IMR-90 (cell line): ENCODE results near the gene PIGM. TPM values are rescaled to one million over a fixed set of nuclear protein-coding genes. Genes with fewer than 3 reads are reported as not detected.

Source experiments
- ATAC-seq: fragments of 200-7000 bp; cut with Tn5 transposase; 2 replicates; pipeline ENCODE4 v1.9.1; 2020; ENCODE audit warnings: low read depth, mild to moderate bottlenecking, moderate library complexity
- BruUV-seq: library from RNA; stranded (reverse); fragments of 400-500 nt; replicated peaks from 2 replicates; lab custom pipeline; 2021; lab: Mats Ljungman, UMichigan
- CTCF ChIA-PET: fragments of 300-600 bp; formaldehyde crosslinking; extraction: SDS; loops from one replicate; lab custom pipeline; 2021; ENCODE audit warnings: antibody characterized with exemption; lab: Yijun Ruan, JAX
- POLR2A ChIA-PET: fragments of 300-600 bp; sonication (Branson Sonifier 250); formaldehyde crosslinking; loops from one replicate; lab custom pipeline; 2022; ENCODE audit warnings: antibody characterized with exemption; ENCODE audit not compliant: unreplicated experiment; lab: Charles Lee
- DNase-seq: peaks from one replicate; pipeline ENCODE4 v3.0.0; 2013
- H2AFZ ChIP-seq: replicated peaks from 2 replicates; pipeline ENCODE3; 2013; ENCODE audit warnings: low read length, mild to moderate bottlenecking; ENCODE audit not compliant: poor library complexity
- H2AK5ac ChIP-seq: 2 replicates; pipeline ENCODE4 v1.6.1; 2013; ENCODE audit warnings: low read depth, low read length, inconsistent platforms
- H2AK9ac ChIP-seq: replicated peaks from 2 replicates; pipeline ENCODE3; 2013; ENCODE audit warnings: mild to moderate bottlenecking, low read depth, low read length, moderate library complexity; ENCODE audit not compliant: poor library complexity
- H2BK120ac ChIP-seq: 2 replicates; pipeline ENCODE4 v1.6.1; 2013; ENCODE audit warnings: low read depth, low read length, inconsistent platforms
- H2BK15ac ChIP-seq: 3 replicates; pipeline ENCODE4 v1.6.1; 2013; ENCODE audit warnings: low read depth, low read length, inconsistent platforms
- H2BK20ac ChIP-seq: 2 replicates; pipeline ENCODE4 v1.6.1; 2013; ENCODE audit warnings: low read depth, mild to moderate bottlenecking, inconsistent platforms, low read length, moderate library complexity
- H2BK5ac ChIP-seq: 2 replicates; pipeline ENCODE4 v1.6.1; 2013; ENCODE audit warnings: mild to moderate bottlenecking, low read depth, low read length, inconsistent platforms; ENCODE audit not compliant: poor library complexity, severe bottlenecking
- H3K14ac ChIP-seq: replicated peaks from 2 replicates; pipeline ENCODE4 v1.6.1; 2013; ENCODE audit warnings: low read depth, low read length, inconsistent platforms
- H3K18ac ChIP-seq: 2 replicates; pipeline ENCODE4 v1.6.1; 2013; ENCODE audit warnings: low read depth, low read length, control low read depth
- H3K23ac ChIP-seq: 2 replicates; pipeline ENCODE4 v1.6.1; 2013; ENCODE audit warnings: low read depth, low read length, inconsistent platforms
- H3K27ac ChIP-seq: 2 replicates; pipeline ENCODE4 v1.5.1; 2013; ENCODE audit warnings: mild to moderate bottlenecking, control low read depth, low read length; ENCODE audit not compliant: insufficient read depth
- H3K27me3 ChIP-seq: 2 replicates; pipeline ENCODE4 v1.6.1; 2013; ENCODE audit warnings: low read length; ENCODE audit not compliant: control insufficient read depth, insufficient read depth
- H3K36me3 ChIP-seq: 2 replicates; pipeline ENCODE4 v1.6.1; 2013; ENCODE audit warnings: low read length, mixed read lengths; ENCODE audit not compliant: control insufficient read depth, insufficient read depth
- H3K4ac ChIP-seq: 2 replicates; pipeline ENCODE4 v1.6.1; 2013; ENCODE audit warnings: low read depth, low read length, inconsistent platforms
- H3K4me1 ChIP-seq: 2 replicates; pipeline ENCODE4 v1.6.1; 2013; ENCODE audit warnings: low read length, mixed read lengths; ENCODE audit not compliant: control insufficient read depth, insufficient read depth
- H3K4me2 ChIP-seq: 2 replicates; pipeline ENCODE4 v1.6.1; 2013; ENCODE audit warnings: low read depth, mild to moderate bottlenecking, control low read depth, low read length, moderate library complexity
- H3K4me3 ChIP-seq: 2 replicates; pipeline ENCODE4 v1.5.1; 2013; ENCODE audit warnings: low read depth, mild to moderate bottlenecking, control low read depth, low read length, moderate library complexity; ENCODE audit not compliant: insufficient read depth
- H3K56ac ChIP-seq: 2 replicates; pipeline ENCODE4 v1.6.1; 2013; ENCODE audit warnings: low read length, inconsistent platforms; ENCODE audit not compliant: insufficient read depth; ENCODE audit errors: extremely low read depth
- H3K79me1 ChIP-seq, 2 experiments: 2 replicates each; pipeline ENCODE4 v1.6.1; 2013; ENCODE audit warnings: low read length in 2 of 2, inconsistent platforms in 1 of 2, low read depth in 1 of 2
- H3K9ac ChIP-seq: 2 replicates; pipeline ENCODE4 v1.6.1; 2013; ENCODE audit warnings: low read depth, low read length, control low read depth
- H3K9me1 ChIP-seq: 2 replicates; pipeline ENCODE4 v1.6.1; 2013; ENCODE audit warnings: low read length, inconsistent platforms; ENCODE audit not compliant: insufficient read depth
- H3K9me3 ChIP-seq: 2 replicates; pipeline ENCODE4 v1.6.1; 2013; ENCODE audit warnings: low read length; ENCODE audit not compliant: control insufficient read depth, insufficient read depth
- H4K20me1 ChIP-seq: 2 replicates; pipeline ENCODE4 v1.6.1; 2013; ENCODE audit warnings: low read length, inconsistent platforms; ENCODE audit not compliant: insufficient read depth
- H4K5ac ChIP-seq: 2 replicates; pipeline ENCODE4 v1.6.1; 2013; ENCODE audit warnings: mild to moderate bottlenecking, low read depth, low read length, control low read depth
- H4K8ac ChIP-seq, 2 experiments: 2 replicates each; pipeline ENCODE4 v1.6.1; 2013; ENCODE audit warnings: low read depth in 2 of 2, low read length in 2 of 2, control low read depth in 1 of 2, inconsistent platforms in 1 of 2
- H4K91ac ChIP-seq: 2 replicates; pipeline ENCODE4 v1.6.1; 2013; ENCODE audit warnings: low read depth, low read length, inconsistent platforms; ENCODE audit not compliant: insufficient read depth
- BHLHE40 ChIP-seq: fragments of 150-350 bp; IDR thresholded peaks from 2 replicates; pipeline ENCODE4 v1.6.1; 2016; ENCODE audit warnings: mild to moderate bottlenecking, low read depth, low read length
- CEBPB ChIP-seq: IDR thresholded peaks from 2 replicates; pipeline ENCODE4 v1.6.1; 2012; ENCODE audit warnings: low read depth, low read length, improper control_type of control experiment
- CHD1 ChIP-seq: IDR thresholded peaks from 2 replicates; pipeline ENCODE4 v1.6.1; 2012; ENCODE audit warnings: low read depth, low read length, improper control_type of control experiment
- ELK1 ChIP-seq: fragments of 150-350 bp; IDR thresholded peaks from 2 replicates; pipeline ENCODE4 v1.6.1; 2016; ENCODE audit warnings: low read depth, mild to moderate bottlenecking, low read length, moderate library complexity, borderline replicate concordance
- FOS ChIP-seq: fragments of 150-350 bp; IDR thresholded peaks from 2 replicates; pipeline ENCODE4 v1.6.1; 2016; ENCODE audit warnings: low read depth, low read length
- MAZ ChIP-seq: IDR thresholded peaks from 2 replicates; pipeline ENCODE4 v1.6.1; 2012; ENCODE audit warnings: low read depth, mild to moderate bottlenecking, low read length, improper control_type of control experiment, moderate library complexity, borderline replicate concordance
- MXI1 ChIP-seq: IDR thresholded peaks from 2 replicates; pipeline ENCODE4 v1.6.1; 2012; ENCODE audit warnings: low read depth, mild to moderate bottlenecking, low read length, moderate library complexity, borderline replicate concordance
- NFE2L2 ChIP-seq: fragments of 150-350 bp; IDR thresholded peaks from 2 replicates; pipeline ENCODE4 v1.6.1; 2016; ENCODE audit warnings: low read depth, mild to moderate bottlenecking, low read length
- POLR2A ChIP-seq: IDR thresholded peaks from 2 replicates; pipeline ENCODE4 v1.6.1; 2012; ENCODE audit warnings: mild to moderate bottlenecking, low read depth, low read length
- RCOR1 ChIP-seq: IDR thresholded peaks from 2 replicates; pipeline ENCODE4 v1.6.1; 2012; ENCODE audit warnings: mild to moderate bottlenecking, low read length, improper control_type of control experiment; ENCODE audit not compliant: insufficient replicate concordance
- SMC3 ChIP-seq: fragments of 150-350 bp; IDR thresholded peaks from 2 replicates; pipeline ENCODE4 v1.6.1; 2016; ENCODE audit warnings: low read depth, mild to moderate bottlenecking, antibody characterized with exemption, low read length, moderate library complexity
- USF2 ChIP-seq: fragments of 150-350 bp; IDR thresholded peaks from 2 replicates; pipeline ENCODE4 v1.6.1; 2017; ENCODE audit warnings: mild to moderate bottlenecking, antibody characterized with exemption, low read length, low read depth
- WGBS, 2 experiments: methylation state at CpG; one replicate each; pipeline versions ENCODE4 v1.1.5 to v1.1.7; 2013; ENCODE audit warnings: missing lambda C conversion rate in 2 of 2; ENCODE audit not compliant: insufficient read length in 1 of 2; ENCODE audit errors: extremely low coverage in 2 of 2; 5-methylcytosine and 5-hydroxymethylcytosine counted together
- dilution Hi-C: fragments of 300-500 bp; cut with HindIII; formaldehyde crosslinking; loops from one replicate; pipeline ENCODE4 v1.14.3; 2018; ENCODE audit warnings: low sequenced_read_pairs; ENCODE audit not compliant: unreplicated experiment
- in situ Hi-C: fragments of 300-500 bp; cut with MboI; formaldehyde crosslinking; loops from 3 replicates; pipeline ENCODE4 v1.14.3; 2019; ENCODE audit warnings: low sequenced_read_pairs, inconsistent platforms, mixed read lengths
- intact Hi-C: fragments of 100-400 bp; cut with micrococcal nuclease; formaldehyde crosslinking; loops from 2 replicates; pipeline ENCODE4 v1.10.0; 2022
- polyA plus RNA-seq, 3 experiments: library from polyadenylated mRNA; depleted of rRNA; stranded (reverse); fragments of >200 nt; gene quantifications; 2 replicates each; pipeline ENCODE4 v1.2.3, GENCODE V29; 2012; ENCODE audit warnings: low replicate concordance in 1 of 3
- total RNA-seq: library from RNA; depleted of rRNA; stranded (reverse); fragments of >200 nt; gene quantifications from 2 replicates; pipeline ENCODE4 v1.2.3, GENCODE V29; 2012

The PIGM gene
- total and polyA plus RNA-seq, 2 of the 4 experiments (the other 2 are of a cell fraction): 2.9 TPM

GRCh38 chr1:159999204-159999603, 32.6 kb downstream of the PIGM start:
- Histone ChIP-seq H2AK5ac (no peak overlapping the region), H3K23ac (no peak overlapping the region), H2BK15ac (no peak overlapping the region), H3K4ac (no peak overlapping the region), H3K4me2 (no peak overlapping the region), H3K14ac (no peak overlapping the region), H2BK120ac (no peak overlapping the region), H3K9me1 (no peaks in the 10 kb centered on the region), H3K4me1 (no peaks in the 10 kb centered on the region), H3K9me3 (no peaks in the 10 kb centered on the region), H3K4me3 (no peak overlapping the region), H2AK9ac (no peak overlapping the region), H4K5ac (no peak overlapping the region), H2BK20ac (no peak overlapping the region), H2AFZ (no peak overlapping the region), H4K8ac (no peak overlapping the region), H3K27me3 (peaks cover 11% of the 10 kb centered on the region; the same call in 1 of the 2 replicates), H4K91ac (no peak overlapping the region), H2BK5ac (no peak overlapping the region), H3K36me3 (no peaks in the 10 kb centered on the region), H3K27ac (no peak overlapping the region), H3K18ac (no peak overlapping the region), H3K79me1 (no peaks in the 10 kb centered on the region), H4K20me1 (no peaks in the 10 kb centered on the region), H3K56ac (no peak overlapping the region), H3K9ac (no peak overlapping the region)
- TF ChIP-seq USF2 (no peak), MXI1 (no peak), POLR2A (no peak), CHD1 (no peak), SMC3 (no peak), NFE2L2 (no peak), RCOR1 (no peak), MAZ (no peak), ELK1 (no peak), CEBPB (no peak), FOS (no peak), BHLHE40 (no peak)
- dilution Hi-C loops (no loop called here), intact Hi-C loops (no loop called here), in situ Hi-C loops (no loop called here)
- CTCF ChIA-PET: interaction anchor here (1.3 kb wide), 1 partner anchor 8 kb away, joined by 8 read pairs; no protein-coding TSS in a partner anchor
- POLR2A ChIA-PET: no interaction called here
- no TSS peak for BruUV-seq
- WGBS, 2 experiments: 51% methylated on average over 3 of the region's 4 CpGs; no CpG with 5 or more reads in 1 of the 2 experiments
- no peak for ATAC-seq
- DNase-seq: no peak
